Activated CD8-positive, alpha-beta memory T cell treated with anti-CD3 and anti-CD28 coated beads for 4 hours (primary cell): ENCODE measurements around the gene KCNMA1.

Source experiments
- DNase-seq, 2 donors: peaks; one replicate each; pipeline ENCODE4 v3.0.0-alpha.2; 2020; ENCODE audit warnings: low read depth in 2 of 2

Gene KCNMA1

GRCh38 chr10:77116904-77117303 lies 520.7 kb downstream of the KCNMA1 start:
- DNase-seq: no peak

DNA sequence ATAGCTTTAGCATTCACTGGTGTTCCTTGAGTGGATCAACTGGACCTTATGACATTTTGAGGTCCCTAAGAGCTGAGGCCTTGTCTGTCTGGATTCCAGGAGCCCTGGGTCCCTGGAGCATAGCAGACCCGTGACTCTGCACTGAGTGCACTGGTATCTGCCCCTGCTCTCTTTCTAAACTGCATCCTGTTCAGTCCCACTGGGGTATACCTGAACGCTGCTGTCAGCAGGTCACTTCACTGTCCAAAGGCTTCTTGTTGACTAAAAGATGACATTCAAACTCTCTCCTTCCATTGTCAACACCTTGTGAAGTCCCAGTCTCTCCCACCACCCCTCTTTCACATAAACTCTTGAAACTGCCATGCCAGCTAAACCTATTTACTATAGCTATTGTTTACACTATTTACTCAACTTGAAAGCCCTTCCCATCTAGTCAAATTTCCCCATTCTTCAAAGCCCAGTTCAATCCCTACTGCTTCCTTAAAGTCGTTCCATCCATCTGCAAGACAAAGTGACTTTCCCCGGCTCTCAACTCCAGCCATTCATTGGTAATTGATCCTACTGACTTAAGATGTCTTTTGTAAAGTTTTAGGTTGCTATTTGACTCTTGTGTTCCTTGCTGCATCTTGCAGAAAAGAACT lies 523.3 kb downstream of the KCNMA1 start:
- DNase-seq: no peak

DNA sequence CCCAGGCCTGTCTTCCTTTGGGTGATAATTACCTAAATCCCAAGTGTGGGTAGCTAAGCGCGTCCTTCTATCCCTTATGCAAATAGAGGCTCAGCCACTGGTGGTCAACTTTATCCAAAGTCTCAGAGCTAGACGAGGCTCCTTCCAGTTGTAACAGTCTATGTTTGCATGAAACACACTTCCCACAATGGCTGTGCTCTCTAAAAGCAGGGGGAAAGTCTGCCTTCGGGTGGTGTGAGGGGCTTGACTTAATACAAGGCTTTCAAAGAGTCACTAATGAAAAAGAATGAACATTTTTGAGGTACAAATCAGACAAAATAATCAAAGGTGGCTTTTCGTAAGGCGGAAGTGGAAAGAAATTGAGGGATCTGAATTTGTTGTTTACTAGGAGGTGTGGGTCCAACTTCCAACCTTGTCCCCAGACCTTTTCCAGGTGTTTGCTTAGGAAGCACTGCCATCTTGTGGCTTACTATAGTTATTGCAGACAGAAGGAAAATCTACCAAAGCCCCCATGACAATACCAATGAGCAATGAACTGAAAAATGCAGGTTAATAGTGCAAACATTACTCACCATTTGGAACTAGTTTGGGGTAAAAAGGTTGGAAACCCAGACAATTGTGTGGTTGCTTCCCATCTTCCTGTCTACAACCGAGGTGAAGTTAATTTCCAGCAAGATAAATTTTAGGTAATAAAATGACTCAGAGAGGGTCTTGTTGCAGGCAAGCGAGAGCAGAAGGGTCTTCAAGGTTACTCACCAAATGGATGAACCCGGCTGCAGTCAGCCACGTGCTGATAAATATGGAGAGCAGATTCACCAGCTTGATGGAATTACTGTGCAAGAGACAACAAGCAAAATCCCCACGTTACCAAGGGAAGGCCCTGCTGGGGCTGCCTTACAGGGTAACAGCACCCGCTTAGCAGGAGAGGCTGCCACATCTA lies 525.7 kb downstream of the KCNMA1 start:
- no peak for DNase-seq

- no peak for DNase-seq
Observed at GRCh38 chr10:77110757-77111156, 526.9 kb downstream of the KCNMA1 start.

- DNase-seq: no peak
Observed at GRCh38 chr10:77109351-77109994, 528.1 kb downstream of the KCNMA1 start.

DNA sequence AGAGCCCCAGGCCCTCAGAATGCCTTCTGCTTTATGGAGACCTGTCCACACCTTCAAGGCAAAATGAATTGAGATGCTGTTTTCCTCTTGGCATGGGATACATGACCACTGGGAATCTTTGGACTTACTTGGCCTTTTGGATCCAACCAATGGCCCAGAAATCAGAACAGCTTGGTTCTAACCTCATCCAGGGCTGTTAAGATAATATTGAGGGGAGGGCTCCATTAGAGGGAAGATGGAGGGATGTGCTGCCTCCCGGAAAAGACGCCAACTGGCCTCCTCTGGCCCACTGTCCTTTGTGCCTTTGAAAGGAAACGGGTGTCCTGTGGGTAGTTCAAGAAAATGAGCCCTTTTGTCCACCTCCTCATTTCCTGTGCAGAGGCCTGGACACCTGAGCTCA lies 530.9 kb downstream of the KCNMA1 start:
- DNase-seq: no peak

DNA sequence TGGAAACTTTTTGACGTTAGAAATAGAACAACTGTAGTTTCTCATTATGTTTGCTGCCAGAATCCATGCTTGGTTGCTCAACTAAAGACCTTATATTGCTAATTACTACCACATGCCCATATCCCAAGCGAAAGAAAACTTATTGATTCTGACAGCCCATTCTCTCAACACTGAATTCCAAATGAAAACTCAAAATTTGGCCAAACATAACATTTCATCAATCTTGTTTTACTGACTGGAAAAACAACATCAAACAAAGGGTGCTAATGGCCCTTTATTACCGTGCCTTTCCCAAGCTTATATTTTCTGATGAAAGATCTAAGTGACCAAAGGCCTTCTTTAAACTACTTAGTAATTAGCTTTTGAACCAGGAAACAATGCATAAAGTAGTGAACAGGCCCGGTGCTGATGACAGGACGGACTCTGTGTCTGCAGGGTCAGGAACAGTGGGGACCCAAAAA lies 531.8 kb downstream of the KCNMA1 start:
- DNase-seq: no peak

DNA sequence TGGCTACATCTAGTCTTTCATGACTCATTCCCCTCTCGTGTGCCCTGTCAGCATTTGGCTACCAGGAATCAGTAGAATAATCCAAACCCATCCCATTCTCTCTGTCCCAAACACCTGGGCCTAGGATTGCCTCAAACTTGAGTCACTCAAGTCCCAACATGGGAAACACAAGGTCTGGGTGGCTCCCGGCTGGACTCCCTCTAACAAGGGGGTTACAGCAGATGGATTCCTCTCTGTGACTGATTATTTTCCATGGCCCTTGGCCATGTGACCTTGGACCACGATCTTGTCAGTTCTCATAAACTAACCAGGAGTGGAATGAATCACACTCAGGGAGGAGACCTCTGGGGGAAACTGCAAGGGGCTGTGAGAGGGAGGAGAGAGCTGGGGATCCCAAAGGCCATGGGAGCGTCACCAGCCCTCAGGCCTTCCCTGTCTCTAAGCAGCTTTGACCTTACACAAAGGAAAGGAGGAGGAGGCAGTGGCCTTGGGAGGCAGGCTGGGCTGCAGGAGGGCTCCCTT lies 533.1 kb downstream of the KCNMA1 start:
- no peak for DNase-seq

GRCh38 chr10:77103213-77103612 lies 534.4 kb downstream of the KCNMA1 start:
- DNase-seq: no peak

- DNase-seq: no peak
Observed at GRCh38 chr10:77101341-77101740, 536.3 kb downstream of the KCNMA1 start.

GRCh38 chr10:77099136-77099535 lies 538.5 kb downstream of the KCNMA1 start:
- no peak for DNase-seq

- no peak for DNase-seq
Observed at GRCh38 chr10:77097625-77098024, 540.0 kb downstream of the KCNMA1 start.

GRCh38 chr10:77093126-77093525 lies 544.5 kb downstream of the KCNMA1 start:
- DNase-seq: no peak

GRCh38 chr10:77091597-77092165 lies 545.9 kb downstream of the KCNMA1 start:
- no peak for DNase-seq

DNA sequence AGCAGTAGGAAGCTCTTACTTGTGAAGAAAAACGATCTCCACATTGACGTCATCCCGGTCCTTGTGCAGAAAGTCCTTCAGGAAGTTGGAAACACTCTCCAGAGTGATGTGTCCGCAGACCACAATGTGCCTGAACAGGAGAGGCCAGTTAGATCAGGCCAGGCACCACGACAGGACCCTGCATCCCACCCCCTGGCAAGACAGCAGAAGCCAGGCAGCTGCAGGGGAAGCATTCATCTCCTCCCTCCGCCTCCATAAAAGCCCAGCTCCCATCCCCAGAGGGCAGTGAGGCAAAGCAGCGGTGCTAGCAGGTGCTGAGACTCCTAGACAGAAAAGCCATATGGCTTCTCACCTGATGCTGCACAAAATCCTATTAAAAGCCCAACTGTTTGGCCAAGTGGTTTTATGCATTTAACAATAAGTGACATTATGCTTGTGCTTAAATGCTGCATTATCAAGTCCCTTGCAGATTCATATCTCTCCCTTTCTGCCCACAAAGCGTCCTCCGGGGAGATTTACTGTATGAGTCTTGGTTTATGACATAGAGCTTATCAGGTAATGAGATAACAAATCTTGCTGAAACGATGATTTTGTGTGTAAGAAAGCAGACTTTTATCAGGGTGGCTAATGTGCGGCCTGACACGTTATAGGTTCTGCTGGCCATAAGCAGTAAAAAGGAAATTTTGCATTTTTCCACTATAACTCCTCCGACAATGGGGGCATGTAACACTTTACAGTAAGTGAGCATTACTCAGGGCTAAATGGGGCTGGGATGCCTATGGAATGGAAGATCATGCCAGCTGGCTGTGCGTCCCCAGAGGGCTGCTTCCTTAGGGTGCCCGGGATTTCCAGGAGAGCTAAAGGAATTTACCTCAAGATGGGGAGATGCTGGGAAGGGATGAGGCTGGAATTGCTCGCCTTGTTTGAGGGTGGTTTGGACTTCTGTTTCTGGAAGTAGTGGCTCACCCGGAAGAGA lies 546.9 kb downstream of the KCNMA1 start:
- no peak for DNase-seq

DNA sequence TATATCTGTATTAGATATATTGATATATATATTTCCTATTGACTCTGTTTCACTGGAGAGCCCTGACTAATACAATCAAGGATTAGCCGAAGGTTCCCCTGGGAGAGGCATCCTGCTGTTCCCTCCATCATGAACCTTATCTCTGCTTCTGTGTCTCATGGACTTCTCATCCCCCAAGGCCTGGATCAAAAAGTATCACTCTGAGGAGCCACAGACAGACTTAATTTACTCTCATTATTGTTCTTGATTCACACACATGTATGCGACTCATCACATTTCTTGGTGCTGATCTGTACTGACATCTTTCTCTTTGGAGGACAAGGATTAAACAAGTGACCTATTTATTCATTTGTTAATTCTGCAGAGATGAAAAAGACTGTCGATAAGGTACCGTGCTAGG lies 550.2 kb downstream of the KCNMA1 start:
- DNase-seq: no peak

DNA sequence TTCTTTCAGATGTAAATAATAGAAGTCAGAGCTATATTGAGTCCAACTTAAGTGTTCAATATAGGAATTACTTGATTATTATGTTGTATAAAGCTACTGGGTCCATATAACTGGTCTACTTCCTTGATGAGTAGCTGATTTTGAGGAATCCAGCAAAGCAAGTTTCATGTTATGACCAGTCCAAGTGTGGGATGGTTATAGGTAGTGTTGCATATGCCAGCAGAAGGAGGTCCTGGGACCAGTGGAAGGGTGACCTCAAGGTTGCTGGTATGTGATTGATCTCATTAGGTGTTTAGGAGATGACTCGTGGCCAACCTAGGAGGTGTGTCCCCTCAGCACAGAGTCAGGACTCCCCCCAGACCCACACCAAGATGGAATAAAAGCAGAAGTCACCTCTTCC lies 551.5 kb downstream of the KCNMA1 start:
- no peak for DNase-seq

GRCh38 chr10:77085344-77085743 lies 552.3 kb downstream of the KCNMA1 start:
- DNase-seq: no peak

DNA sequence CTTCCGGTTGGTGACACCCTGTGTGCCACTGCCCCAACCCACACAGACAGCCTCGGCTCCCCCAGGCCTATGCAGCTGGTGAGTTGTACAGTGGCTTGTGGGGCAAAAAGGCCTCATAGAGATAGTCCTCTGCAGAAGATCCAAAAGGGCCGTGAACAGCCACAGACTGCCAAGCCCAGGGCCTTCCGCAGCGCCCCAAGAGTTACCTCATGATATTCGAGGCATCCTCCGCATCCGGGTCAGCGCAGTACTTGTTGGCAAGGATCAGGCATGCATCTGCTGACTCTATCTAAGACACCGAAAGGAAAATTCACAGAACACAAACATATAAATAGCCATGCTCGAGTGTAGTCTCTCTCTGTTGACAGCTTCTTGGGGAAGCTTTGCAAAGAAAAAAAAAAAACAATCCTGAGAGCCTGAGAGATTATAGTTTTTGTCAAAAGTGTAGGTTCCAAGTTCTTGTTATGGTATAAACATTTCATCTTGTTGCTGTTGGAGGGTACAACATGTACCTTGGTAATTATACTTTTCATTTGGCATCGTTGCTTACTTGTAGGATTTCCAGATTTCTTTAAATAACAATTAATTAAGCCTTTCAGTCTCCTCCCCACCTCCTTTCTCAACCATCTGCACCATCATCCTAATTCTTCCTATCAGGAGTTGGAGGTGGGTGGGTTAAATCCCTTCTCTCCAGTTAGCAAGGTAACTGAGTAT lies 553.0 kb downstream of the KCNMA1 start:
- DNase-seq: no peak

- DNase-seq: no peak
Observed at GRCh38 chr10:77082601-77083252, 554.9 kb downstream of the KCNMA1 start.
